Effector memory CD8-positive, alpha-beta T cell (primary cell): ENCODE data around the gene FRAS1.
"Not testable (repeated sequence)": the region's sequence is repeated elsewhere in the genome, so short reads cannot be mapped to it uniquely, and the experiment has no call there.

Source experiments
- ATAC-seq: fragments of 150-1000 bp; cut with Tn5 transposase; replicated peaks from 2 replicates; pipeline ENCODE4 v1.10.0; 2021; ENCODE audit warnings: mild to moderate bottlenecking, moderate library complexity
- DNase-seq, 3 experiments: peaks; one replicate each; pipeline ENCODE4 v3.0.0; 2021
- H3K27ac Mint-ChIP-seq, 2 donors: one replicate each; pipeline ENCODE4 v1.8.0; 2022; ENCODE audit warnings: mild to moderate bottlenecking in 2 of 2, mixed read lengths in 2 of 2, moderate library complexity in 2 of 2
- H3K27me3 Mint-ChIP-seq, 2 donors: one replicate each; pipeline ENCODE4 v1.8.0; 2022; ENCODE audit warnings: mixed read lengths in 2 of 2
- H3K36me3 Mint-ChIP-seq: one replicate; pipeline ENCODE4 v1.8.0; 2022; ENCODE audit warnings: mild to moderate bottlenecking, moderate library complexity, mixed read lengths; ENCODE audit not compliant: insufficient read depth
- H3K4me1 Mint-ChIP-seq, 2 donors: one replicate each; pipeline ENCODE4 v1.8.0; 2022; ENCODE audit warnings: low read depth in 2 of 2, mixed read lengths in 2 of 2
- H3K4me3 Mint-ChIP-seq, 2 donors: one replicate each; pipeline ENCODE4 v1.8.0; 2022; ENCODE audit warnings: mild to moderate bottlenecking in 2 of 2, mixed read lengths in 2 of 2, moderate library complexity in 2 of 2
- H3K9me3 Mint-ChIP-seq, 2 donors: one replicate each; pipeline ENCODE4 v1.8.0; 2022; ENCODE audit warnings: mixed read lengths in 2 of 2

Gene FRAS1

DNA sequence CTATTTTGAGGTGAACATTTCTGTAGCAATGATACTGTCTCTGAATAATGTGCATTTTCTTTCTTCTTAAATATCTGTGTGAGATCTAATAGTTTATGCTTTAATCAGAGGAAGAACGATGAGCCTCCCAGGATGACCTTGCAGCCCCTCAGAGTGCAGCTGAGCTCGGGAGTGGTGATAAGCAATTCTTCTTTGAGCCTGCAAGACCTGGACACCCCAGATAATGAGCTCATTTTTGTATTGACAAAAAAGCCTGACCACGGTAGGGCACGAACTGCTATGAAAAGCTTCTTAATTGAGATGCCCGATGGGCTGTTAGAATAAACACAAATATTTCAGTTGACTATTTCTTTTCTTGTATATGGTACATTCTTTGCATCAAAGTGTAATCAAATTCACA lies 389.5 kb downstream of the FRAS1 start:
- no peaks in the 10 kb centered on the region for H3K27me3 Mint-ChIP-seq
- H3K9me3 Mint-ChIP-seq: no peaks in the 10 kb centered on the region
- H3K4me3 Mint-ChIP-seq: no peak overlapping the region
- no peaks in the 10 kb centered on the region for H3K36me3 Mint-ChIP-seq
- H3K27ac Mint-ChIP-seq: no peak overlapping the region
- ATAC-seq (no peak), DNase-seq (no peak)
- H3K4me1 Mint-ChIP-seq: no peaks in the 10 kb centered on the region

DNA sequence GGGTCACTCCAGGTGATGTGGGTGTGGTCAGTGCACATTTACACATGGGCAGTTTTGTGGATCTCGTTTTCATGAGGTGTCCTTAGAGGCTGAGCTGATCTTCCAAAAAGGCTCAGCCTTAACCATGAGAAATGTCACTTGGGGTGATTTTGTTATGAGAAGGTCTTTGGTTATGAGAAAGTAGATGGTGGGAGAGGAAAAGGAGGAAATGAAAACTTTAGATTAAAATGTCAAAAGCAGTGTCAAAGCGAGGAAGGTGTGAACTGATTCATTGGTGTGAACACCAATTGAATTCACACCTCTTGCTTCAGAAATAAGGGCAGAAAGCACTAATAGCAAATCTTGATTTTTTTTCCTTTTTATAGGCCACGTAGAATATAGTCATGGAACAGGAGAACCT lies 394.3 kb downstream of the FRAS1 start:
- Mint-ChIP-seq H3K27ac (no peak overlapping the region), H3K9me3 (no peaks in the 10 kb centered on the region), H3K27me3 (peaks cover 14 to 22% of the 10 kb centered on the region in 2 donors), H3K36me3 (no peaks in the 10 kb centered on the region), H3K4me1 (no peaks in the 10 kb centered on the region), H3K4me3 (no peak overlapping the region)
- no peak for ATAC-seq
- no peak for DNase-seq

GRCh38 chr4:78454016-78454415 lies 396.9 kb downstream of the FRAS1 start:
- Mint-ChIP-seq H3K4me1 (no peaks in the 10 kb centered on the region), H3K27me3 (peaks cover 18 to 30% of the 10 kb centered on the region in 2 donors), H3K27ac (no peak overlapping the region), H3K9me3 (no peaks in the 10 kb centered on the region), H3K36me3 (no peaks in the 10 kb centered on the region), H3K4me3 (no peak overlapping the region)
- DNase-seq: no peak
- ATAC-seq: no peak

- no peaks in the 10 kb centered on the region for H3K36me3 Mint-ChIP-seq
- no peak overlapping the region for H3K27ac Mint-ChIP-seq
- DNase-seq (no peak), ATAC-seq (no peak)
- no peaks in the 10 kb centered on the region for H3K4me1 Mint-ChIP-seq
- H3K9me3 Mint-ChIP-seq: no peaks in the 10 kb centered on the region
- H3K4me3 Mint-ChIP-seq: no peak overlapping the region
- peaks cover 18 to 37% of the 10 kb centered on the region in 2 donors for H3K27me3 Mint-ChIP-seq
Measured at GRCh38 chr4:78457751-78458150, 400.6 kb downstream of the FRAS1 start.

GRCh38 chr4:78459327-78459726 lies 402.2 kb downstream of the FRAS1 start:
- ATAC-seq: no peak
- peaks cover 5 to 27% of the 10 kb centered on the region in 2 donors for H3K27me3 Mint-ChIP-seq

GRCh38 chr4:78460368-78460767 lies 403.2 kb downstream of the FRAS1 start:
- H3K36me3 Mint-ChIP-seq: no peaks in the 10 kb centered on the region
- ATAC-seq (no peak), DNase-seq (no peak)
- H3K27me3 Mint-ChIP-seq: peaks cover 5 to 17% of the 10 kb centered on the region in 2 donors
- no peaks in the 10 kb centered on the region for H3K4me1 Mint-ChIP-seq
- no peaks in the 10 kb centered on the region for H3K9me3 Mint-ChIP-seq
- H3K27ac Mint-ChIP-seq: no peak overlapping the region
- H3K4me3 Mint-ChIP-seq: no peak overlapping the region

More at GRCh38 chr4:78459327-78459726, 402.2 kb downstream of the FRAS1 start:
- Mint-ChIP-seq H3K9me3 (no peaks in the 10 kb centered on the region), H3K4me1 (no peaks in the 10 kb centered on the region), H3K27ac (no peak overlapping the region), H3K4me3 (no peak overlapping the region), H3K36me3 (no peaks in the 10 kb centered on the region)
- no peak for DNase-seq

GRCh38 chr4:78464265-78464664 lies 407.1 kb downstream of the FRAS1 start:
- Mint-ChIP-seq H3K4me1 (no peaks in the 10 kb centered on the region), H3K27me3 (peaks cover 0 to 4% of the 10 kb centered on the region in 2 donors), H3K27ac (no peak overlapping the region), H3K4me3 (no peak overlapping the region), H3K36me3 (no peaks in the 10 kb centered on the region), H3K9me3 (no peaks in the 10 kb centered on the region)
- DNase-seq (no peak), ATAC-seq (no peak)

- H3K9me3 Mint-ChIP-seq, H3K36me3 Mint-ChIP-seq, H3K4me1 Mint-ChIP-seq, DNase-seq, H3K27ac Mint-ChIP-seq, ATAC-seq, H3K4me3 Mint-ChIP-seq, H3K27me3 Mint-ChIP-seq: not testable (repeated sequence)
Measured at GRCh38 chr4:78467223-78467622, 410.1 kb downstream of the FRAS1 start.

DNA sequence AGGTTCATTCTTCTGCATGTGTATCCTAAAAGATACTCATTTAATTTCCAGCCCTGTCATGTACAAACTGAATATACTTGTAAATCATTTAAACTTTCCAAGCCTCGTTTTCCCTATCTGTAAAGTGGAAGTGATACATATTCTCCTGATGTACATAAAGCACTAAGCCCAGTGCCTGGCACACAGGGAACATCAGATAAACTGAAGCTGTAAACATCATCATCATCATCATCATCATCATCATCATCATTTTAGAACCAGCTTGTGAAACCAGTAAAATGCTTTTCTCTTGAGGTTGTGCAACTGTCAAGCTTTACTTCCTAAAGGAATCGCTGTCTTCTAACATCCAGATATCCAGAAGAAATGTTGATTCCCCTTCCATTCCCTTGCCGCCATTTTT lies 411.1 kb downstream of the FRAS1 start:
- DNase-seq (no peak), ATAC-seq (no peak)
- Mint-ChIP-seq H3K9me3 (peaks cover 0 to 2% of the 10 kb centered on the region in 2 donors), H3K27me3 (peaks cover 0 to 8% of the 10 kb centered on the region in 2 donors), H3K36me3 (no peaks in the 10 kb centered on the region), H3K27ac (no peak overlapping the region), H3K4me1 (no peaks in the 10 kb centered on the region), H3K4me3 (no peak overlapping the region)

GRCh38 chr4:78476108-78476704 lies 419.1 kb downstream of the FRAS1 start:
- H3K9me3 Mint-ChIP-seq: no peaks in the 10 kb centered on the region
- no peak overlapping the region for H3K27ac Mint-ChIP-seq
- peaks cover 0 to 8% of the 10 kb centered on the region in 2 donors for H3K27me3 Mint-ChIP-seq
- no peaks in the 10 kb centered on the region for H3K4me1 Mint-ChIP-seq
- H3K4me3 Mint-ChIP-seq: no peak overlapping the region
- DNase-seq (no peak), ATAC-seq (no peak)
- no peaks in the 10 kb centered on the region for H3K36me3 Mint-ChIP-seq

DNA sequence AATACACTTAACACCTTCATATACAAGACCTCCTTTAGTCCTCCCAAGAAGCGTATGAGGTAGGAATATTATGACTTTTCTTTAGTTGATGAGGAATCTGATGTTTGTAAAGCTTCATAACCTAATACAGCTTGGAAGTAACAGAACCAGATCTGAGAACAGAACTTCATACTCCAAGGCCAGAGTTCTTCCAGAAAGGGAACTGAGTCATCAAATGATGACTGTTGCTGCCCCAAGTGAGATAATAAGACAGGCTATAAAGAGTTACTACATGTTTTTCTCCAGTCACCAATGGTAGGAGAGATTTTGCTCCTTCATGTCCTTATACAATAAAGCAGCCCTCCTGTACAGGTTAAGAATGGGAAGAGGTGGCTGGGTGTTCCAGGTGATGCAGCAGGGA lies 420.2 kb downstream of the FRAS1 start:
- H3K9me3 Mint-ChIP-seq: no peaks in the 10 kb centered on the region
- DNase-seq (no peak), ATAC-seq (no peak)
- H3K4me1 Mint-ChIP-seq: no peaks in the 10 kb centered on the region
- no peaks in the 10 kb centered on the region for H3K36me3 Mint-ChIP-seq
- no peak overlapping the region for H3K4me3 Mint-ChIP-seq
- no peak overlapping the region for H3K27ac Mint-ChIP-seq
- peaks cover 0 to 9% of the 10 kb centered on the region in 2 donors for H3K27me3 Mint-ChIP-seq

DNA sequence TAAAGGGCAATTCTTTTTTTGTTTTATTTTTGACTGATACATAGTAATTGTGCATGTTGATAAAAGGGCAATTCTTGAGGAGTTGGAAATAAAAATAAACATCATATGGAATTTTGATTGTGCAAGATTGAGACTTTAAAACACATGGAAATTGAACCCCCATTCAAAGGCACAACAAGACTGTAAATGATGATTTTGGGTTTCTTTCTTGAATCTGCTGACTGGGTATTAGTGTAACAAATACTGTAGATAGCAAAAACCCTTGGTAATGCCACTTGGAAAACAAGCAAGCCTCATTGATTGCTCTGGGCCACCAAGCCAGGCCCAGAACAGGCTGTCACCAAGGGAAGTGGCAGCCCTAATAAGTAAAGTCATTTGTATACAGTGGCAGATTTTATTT lies 421.4 kb downstream of the FRAS1 start:
- no peaks in the 10 kb centered on the region for H3K4me1 Mint-ChIP-seq
- ATAC-seq (no peak), DNase-seq (no peak)
- H3K9me3 Mint-ChIP-seq: no peaks in the 10 kb centered on the region
- H3K27ac Mint-ChIP-seq: no peak overlapping the region
- H3K27me3 Mint-ChIP-seq: peaks cover 10 to 21% of the 10 kb centered on the region in 2 donors
- H3K4me3 Mint-ChIP-seq: no peak overlapping the region
- H3K36me3 Mint-ChIP-seq: no peaks in the 10 kb centered on the region

DNA sequence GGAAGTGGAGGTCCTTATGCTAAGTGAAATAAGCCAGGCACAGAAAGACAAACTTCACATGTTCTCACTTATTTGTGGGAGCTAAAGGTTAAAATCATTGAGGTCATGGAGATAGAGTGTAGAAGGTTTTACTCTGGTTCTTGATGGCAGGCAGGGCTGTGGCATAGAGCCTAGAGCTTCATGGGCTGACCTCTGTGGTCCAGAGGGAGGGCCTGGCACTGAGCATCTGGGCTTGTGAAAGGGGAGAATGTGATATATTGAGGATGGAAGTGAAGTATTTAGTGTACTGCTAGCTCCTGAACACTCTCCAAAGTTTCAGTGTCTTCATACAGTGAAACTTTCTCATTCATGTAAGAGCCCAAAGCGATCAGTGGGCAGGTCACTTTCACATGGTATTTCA lies 423.2 kb downstream of the FRAS1 start:
- H3K36me3 Mint-ChIP-seq: no peaks in the 10 kb centered on the region
- H3K9me3 Mint-ChIP-seq: no peaks in the 10 kb centered on the region
- DNase-seq: no peak
- peaks cover 10 to 21% of the 10 kb centered on the region in 2 donors for H3K27me3 Mint-ChIP-seq
- no peaks in the 10 kb centered on the region for H3K4me1 Mint-ChIP-seq
- ATAC-seq: no peak
- H3K27ac Mint-ChIP-seq: no peak overlapping the region
- no peak overlapping the region for H3K4me3 Mint-ChIP-seq

DNA sequence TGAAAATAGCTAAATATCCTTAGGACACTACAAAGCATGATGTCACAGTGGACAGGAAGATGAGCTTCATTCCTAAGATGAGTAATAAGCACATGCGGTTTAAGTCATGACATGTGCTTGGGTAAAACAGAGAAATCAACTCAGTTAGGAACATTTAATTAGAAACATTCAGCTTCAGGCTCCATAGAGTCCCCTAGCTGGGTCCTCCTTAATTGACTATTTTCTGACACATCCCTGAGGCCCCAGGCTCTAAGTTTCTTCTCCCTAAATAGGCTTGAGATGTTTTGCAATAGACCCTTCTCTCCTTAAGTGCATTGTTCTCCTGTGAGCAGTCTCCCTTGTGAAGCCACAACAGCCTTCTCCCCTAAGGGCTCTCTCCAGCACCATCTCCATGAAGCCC lies 424.1 kb downstream of the FRAS1 start:
- H3K27me3 Mint-ChIP-seq: peaks cover 10 to 27% of the 10 kb centered on the region in 2 donors
- H3K36me3 Mint-ChIP-seq: no peaks in the 10 kb centered on the region
- no peak overlapping the region for H3K27ac Mint-ChIP-seq
- no peak overlapping the region for H3K4me3 Mint-ChIP-seq
- DNase-seq (no peak), ATAC-seq (no peak)
- no peaks in the 10 kb centered on the region for H3K9me3 Mint-ChIP-seq
- H3K4me1 Mint-ChIP-seq: no peaks in the 10 kb centered on the region

DNA sequence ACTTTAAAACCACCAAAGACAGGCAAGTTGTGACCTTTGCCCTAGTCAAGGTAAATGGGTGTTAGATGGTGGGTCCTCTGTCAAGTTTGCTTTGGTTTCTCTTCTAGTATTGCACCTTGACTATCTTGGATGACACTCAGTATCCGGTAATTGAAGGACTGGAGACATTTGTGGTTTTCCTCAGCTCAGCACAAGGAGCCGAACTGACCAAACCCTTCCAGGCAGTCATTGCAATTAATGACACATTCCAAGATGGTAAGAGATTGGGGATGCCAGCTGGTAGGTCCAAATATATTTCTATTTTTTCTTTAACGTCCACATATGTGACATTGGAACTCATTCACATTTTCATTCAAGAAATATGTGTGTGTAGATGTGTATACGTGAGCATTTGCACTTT lies 425.2 kb downstream of the FRAS1 start:
- ATAC-seq: no peak
- no peak overlapping the region for H3K27ac Mint-ChIP-seq
- H3K27me3 Mint-ChIP-seq: peaks cover 10 to 31% of the 10 kb centered on the region in 2 donors
- no peak overlapping the region for H3K4me3 Mint-ChIP-seq
- no peak for DNase-seq
- H3K4me1 Mint-ChIP-seq: no peaks in the 10 kb centered on the region
- no peaks in the 10 kb centered on the region for H3K36me3 Mint-ChIP-seq
- no peaks in the 10 kb centered on the region for H3K9me3 Mint-ChIP-seq
